Endometrial microvascular endothelial cells (primary cell): ENCODE data around the gene WNK2. TPM values are rescaled to one million over a fixed set of nuclear protein-coding genes. Genes with fewer than 3 reads are reported as not detected.

Experiments
- in situ Hi-C: cut with HindIII; loops from 2 replicates; pipeline ENCODE4 v1.10.0; 2017; ENCODE audit warnings: low sequenced_read_pairs, low pct_unique_long_range_greater_than_20kb; ENCODE audit errors: inconsistent ontology term
- total RNA-seq: library from RNA; depleted of rRNA; stranded (reverse); fragments of >200 nt; gene quantifications from one replicate; pipeline ENCODE4 v1.2.3, GENCODE V29; 2015; ENCODE audit errors: inconsistent ontology term

WNK2 gene
- total RNA-seq, 1 donor from 2014 or later, result not detected

- in situ Hi-C loops, result no loop called here
Measured at GRCh38 chr9:93258818-93259489, 75.0 kb downstream of the WNK2 start.

- in situ Hi-C loops, result no loop called here
Measured at GRCh38 chr9:93259490-93260262, 75.7 kb downstream of the WNK2 start.

- in situ Hi-C loops, result no loop called here
Measured at GRCh38 chr9:93260263-93261066, 76.5 kb downstream of the WNK2 start.

- in situ Hi-C loops, result no loop called here
Measured at GRCh38 chr9:93261281-93261680, 77.3 kb downstream of the WNK2 start.

- in situ Hi-C loops, result no loop called here
Measured at GRCh38 chr9:93261735-93262523, 78.0 kb downstream of the WNK2 start.

GRCh38 chr9:93262537-93263310 lies 78.8 kb downstream of the WNK2 start:
- in situ Hi-C loops, result no loop called here

- in situ Hi-C loops, result no loop called here
Measured at GRCh38 chr9:93263334-93264229, 79.6 kb downstream of the WNK2 start.

- in situ Hi-C loops, result no loop called here
Measured at GRCh38 chr9:93264338-93265125, 80.6 kb downstream of the WNK2 start.

GRCh38 chr9:93265301-93265971 lies 81.5 kb downstream of the WNK2 start:
- in situ Hi-C loops, result no loop called here

GRCh38 chr9:93265972-93266371 lies 82.0 kb downstream of the WNK2 start:
- in situ Hi-C loops, result no loop called here

- in situ Hi-C loops, result no loop called here
Measured at GRCh38 chr9:93266521-93267001, 82.6 kb downstream of the WNK2 start.

GRCh38 chr9:93267091-93267541 lies 83.2 kb downstream of the WNK2 start:
- in situ Hi-C loops, result no loop called here

- in situ Hi-C loops, result no loop called here
Measured at GRCh38 chr9:93267681-93268505, 84.0 kb downstream of the WNK2 start.

- in situ Hi-C loops, result no loop called here
Measured at GRCh38 chr9:93268551-93269314, 84.8 kb downstream of the WNK2 start.
